IgD-negative memory B cell (primary cell): ENCODE results near the gene PGF. TPM values are rescaled to one million over a fixed set of nuclear protein-coding genes. Genes with fewer than 3 reads are reported as not detected.

ENCODE experiments used
- H3K27ac Mint-ChIP-seq, 3 donors: one replicate each; pipeline ENCODE4 v1.8.0; 2020 to 2022; ENCODE audit warnings: mild to moderate bottlenecking in 3 of 3, mixed read lengths in 3 of 3, moderate library complexity in 1 of 3
- H3K27me3 Mint-ChIP-seq: one replicate; pipeline ENCODE4 v1.8.0; 2021; ENCODE audit warnings: mixed read lengths
- H3K36me3 Mint-ChIP-seq: one replicate; pipeline ENCODE4 v1.8.0; 2020; ENCODE audit warnings: mild to moderate bottlenecking, mixed read lengths
- H3K4me1 Mint-ChIP-seq, 3 donors: one replicate each; pipeline ENCODE4 v1.8.0; 2020 to 2022; ENCODE audit warnings: mixed read lengths in 3 of 3, mild to moderate bottlenecking in 1 of 3
- H3K4me3 Mint-ChIP-seq, 4 donors: one replicate each; pipeline ENCODE4 v1.8.0; 2020 to 2022; ENCODE audit warnings: mild to moderate bottlenecking in 4 of 4, mixed read lengths in 4 of 4, moderate library complexity in 3 of 4
- H3K9me3 Mint-ChIP-seq, 3 donors: one replicate each; pipeline ENCODE4 v1.8.0; 2020 to 2021; ENCODE audit warnings: mixed read lengths in 3 of 3, mild to moderate bottlenecking in 1 of 3
- polyA plus RNA-seq: library from polyadenylated mRNA; unstranded; fragments of 300-500 nt; fragmentation: Illumina TruSeq; gene quantifications from one replicate; pipeline ENCODE4 v1.2.3, GENCODE V29; 2021

The PGF gene
- polyA plus RNA-seq, 1 donor from 2014 or later = not detected

- H3K9me3 Mint-ChIP-seq = no peaks in the 10 kb centered on the region
- H3K27ac Mint-ChIP-seq = peak overlapping the region in 1 of 3 donors; percentile 72
- H3K4me1 Mint-ChIP-seq = peaks cover 23 to 31% (median 30%) of the 10 kb centered on the region in 3 donors
- H3K4me3 Mint-ChIP-seq = peak overlapping the region in 3 of 4 donors; percentile 19 to 66 (median 58)
- peaks cover 3% of the 10 kb centered on the region for H3K27me3 Mint-ChIP-seq
- no peaks in the 10 kb centered on the region for H3K36me3 Mint-ChIP-seq
These were observed 9.3 kb downstream of the PGF start for GRCh38 chr14:74945852-74946658.

DNA sequence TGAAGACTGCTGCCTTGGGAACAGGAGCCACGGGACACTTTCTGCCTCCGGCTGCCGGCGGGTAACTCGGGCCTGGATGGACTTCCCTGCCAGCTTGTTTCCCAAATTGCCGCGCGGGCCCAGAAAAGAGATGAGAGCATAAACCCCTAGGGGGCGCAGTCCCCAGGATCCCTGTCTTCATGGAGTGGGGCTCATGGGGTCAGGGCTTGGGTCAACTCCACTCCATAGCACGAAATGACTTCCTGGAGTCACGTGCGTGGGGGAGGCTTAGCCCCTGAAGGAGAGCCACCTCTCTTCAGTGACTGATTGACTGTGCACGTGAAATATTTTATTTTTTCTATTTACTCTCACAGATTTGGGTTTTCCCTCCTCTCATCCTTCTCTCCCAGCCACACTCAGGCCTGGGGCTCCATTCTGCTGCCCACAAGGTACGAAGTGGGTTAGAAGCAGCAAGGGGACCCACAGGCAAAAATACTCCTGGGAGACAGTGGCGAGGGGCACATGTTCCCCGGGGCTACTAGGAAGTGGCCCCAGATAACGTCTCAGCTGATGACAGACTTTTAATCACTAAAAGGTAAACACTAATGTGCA, 10.0 kb downstream of the PGF start:
- H3K27ac Mint-ChIP-seq = no peak overlapping the region
- H3K4me3 Mint-ChIP-seq = no peak overlapping the region
- peaks cover 3% of the 10 kb centered on the region for H3K27me3 Mint-ChIP-seq
- H3K36me3 Mint-ChIP-seq = no peaks in the 10 kb centered on the region
- H3K4me1 Mint-ChIP-seq = peaks cover 25 to 35% (median 35%) of the 10 kb centered on the region in 3 donors
- H3K9me3 Mint-ChIP-seq = no peaks in the 10 kb centered on the region

- Mint-ChIP-seq H3K27me3 (no peaks in the 10 kb centered on the region), H3K27ac (peak overlapping the region in 2 of 3 donors; percentile 87 to 95)
These were observed 12.8 kb downstream of the PGF start for GRCh38 chr14:74942608-74943007.

GRCh38 chr14:74942181-74942580, 13.2 kb downstream of the PGF start:
- H3K27ac Mint-ChIP-seq = peak overlapping the region; percentile 87 to 95 (median 91)
- peak overlapping the region; percentile 38 to 93 (median 82) for H3K4me3 Mint-ChIP-seq
- no peaks in the 10 kb centered on the region for H3K27me3 Mint-ChIP-seq
- no peaks in the 10 kb centered on the region for H3K36me3 Mint-ChIP-seq
- H3K9me3 Mint-ChIP-seq = no peaks in the 10 kb centered on the region
- peaks cover 40 to 45% (median 42%) of the 10 kb centered on the region in 3 donors for H3K4me1 Mint-ChIP-seq

More at GRCh38 chr14:74942608-74943007, 12.8 kb downstream of the PGF start:
- peaks cover 40 to 45% (median 42%) of the 10 kb centered on the region in 3 donors for H3K4me1 Mint-ChIP-seq
- H3K36me3 Mint-ChIP-seq = no peaks in the 10 kb centered on the region
- peak overlapping the region in 3 of 4 donors; percentile 50 to 93 (median 74) for H3K4me3 Mint-ChIP-seq
- no peaks in the 10 kb centered on the region for H3K9me3 Mint-ChIP-seq

DNA sequence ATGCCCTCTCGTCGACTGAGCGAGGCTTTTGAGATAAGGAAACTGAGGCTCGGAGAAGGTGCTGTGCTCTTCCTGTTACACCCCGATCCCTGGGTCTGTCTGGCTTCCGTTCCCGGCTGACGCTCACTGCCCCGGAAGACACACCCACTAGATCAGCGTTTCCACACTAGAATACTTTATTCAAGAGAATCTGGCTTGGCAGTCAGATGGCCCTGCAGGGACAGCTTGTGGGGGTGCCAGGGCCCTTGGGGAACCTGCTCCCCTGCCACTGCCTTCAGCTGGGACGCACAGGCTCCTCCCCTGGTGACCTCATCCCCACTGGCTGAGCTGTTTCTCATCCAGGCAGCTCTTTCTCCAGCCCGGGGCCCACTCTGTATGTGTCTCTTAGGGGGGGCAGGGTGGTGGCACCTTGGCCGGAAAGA, 13.7 kb downstream of the PGF start:
- Mint-ChIP-seq H3K27me3 (no peaks in the 10 kb centered on the region), H3K4me1 (peaks cover 39 to 44% (median 44%) of the 10 kb centered on the region in 3 donors), H3K9me3 (no peaks in the 10 kb centered on the region), H3K27ac (peak overlapping the region; percentile 87 to 95 (median 91)), H3K36me3 (no peaks in the 10 kb centered on the region), H3K4me3 (peak overlapping the region; percentile 38 to 93 (median 82))

GRCh38 chr14:74940956-74941565, 14.3 kb downstream of the PGF start:
- Mint-ChIP-seq H3K9me3 (no peaks in the 10 kb centered on the region), H3K4me3 (peak overlapping the region in 3 of 4 donors; percentile 38 to 93 (median 92)), H3K36me3 (no peaks in the 10 kb centered on the region), H3K27me3 (no peaks in the 10 kb centered on the region), H3K27ac (peak overlapping the region; percentile 72 to 96 (median 87)), H3K4me1 (peaks cover 36 to 40% (median 38%) of the 10 kb centered on the region in 3 donors)

DNA sequence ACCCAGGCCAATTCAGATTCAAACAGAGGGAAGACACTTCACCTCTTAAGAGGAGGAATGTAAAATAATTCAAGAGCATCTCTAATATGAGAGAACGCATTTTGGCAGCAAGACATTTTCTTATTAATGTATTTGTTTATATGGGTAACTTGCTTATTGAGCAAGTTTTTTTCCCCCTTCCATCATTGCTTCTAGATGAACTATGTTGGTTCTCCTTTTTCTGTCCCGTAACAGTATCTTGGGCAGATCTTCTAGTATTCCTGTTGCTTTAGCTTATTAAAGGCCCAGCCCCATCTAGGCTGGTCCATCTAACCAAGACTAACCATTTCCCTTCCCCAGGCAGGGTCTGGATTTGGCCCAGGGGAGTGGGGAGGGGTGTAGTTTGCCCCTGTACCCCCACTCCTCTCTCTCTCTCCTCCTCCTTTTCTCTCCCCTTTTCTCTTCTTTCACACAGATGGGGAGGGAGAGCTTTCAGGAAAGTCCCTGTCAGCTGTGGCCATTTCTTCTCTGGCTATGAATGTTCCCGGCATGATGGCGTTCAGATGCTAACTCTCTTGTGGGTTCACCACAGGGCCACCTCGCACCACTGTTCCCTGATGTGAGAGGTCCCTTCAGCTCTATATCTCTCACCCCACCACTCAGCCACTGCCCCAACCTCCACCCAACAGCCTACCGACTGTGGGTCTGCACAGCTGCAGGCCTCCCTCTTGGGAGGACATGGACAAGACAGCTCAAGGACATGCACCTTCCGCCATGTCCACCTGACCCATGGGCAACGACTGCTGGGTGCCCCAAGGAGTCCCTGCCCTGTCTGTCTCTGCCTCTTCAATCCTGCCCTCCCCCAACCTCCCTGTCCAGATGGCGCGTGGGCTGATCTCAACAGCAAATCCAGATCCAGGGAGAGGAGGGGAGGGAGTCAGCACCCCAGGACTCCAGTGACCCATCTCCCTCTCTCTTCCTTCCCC, 16.6 kb downstream of the PGF start:
- Mint-ChIP-seq H3K27ac (peak overlapping the region in 1 of 3 donors; percentile 56), H3K4me1 (peaks cover 38 to 39% (median 38%) of the 10 kb centered on the region in 3 donors)

GRCh38 chr14:74937171-74937570, 18.2 kb downstream of the PGF start:
- no peak overlapping the region for H3K27ac Mint-ChIP-seq

More for the DNA sequence above, 16.6 kb downstream of the PGF start:
- Mint-ChIP-seq H3K36me3 (no peaks in the 10 kb centered on the region), H3K4me3 (peak overlapping the region in 1 of 4 donors; percentile 27), H3K27me3 (peaks cover 2% of the 10 kb centered on the region), H3K9me3 (no peaks in the 10 kb centered on the region)

GRCh38 chr14:74936731-74937130, 18.7 kb downstream of the PGF start:
- Mint-ChIP-seq H3K27ac (peak overlapping the region in 1 of 3 donors; percentile 20), H3K4me1 (peaks cover 30 to 33% (median 32%) of the 10 kb centered on the region in 3 donors), H3K9me3 (no peaks in the 10 kb centered on the region), H3K4me3 (no peak overlapping the region), H3K27me3 (peaks cover 5% of the 10 kb centered on the region), H3K36me3 (peaks cover 2% of the 10 kb centered on the region)

More at GRCh38 chr14:74937171-74937570, 18.2 kb downstream of the PGF start:
- H3K4me1 Mint-ChIP-seq = peaks cover 33 to 36% (median 36%) of the 10 kb centered on the region in 3 donors
- H3K36me3 Mint-ChIP-seq = peaks cover 2% of the 10 kb centered on the region
- no peak overlapping the region for H3K4me3 Mint-ChIP-seq
- H3K27me3 Mint-ChIP-seq = peaks cover 5% of the 10 kb centered on the region
- no peaks in the 10 kb centered on the region for H3K9me3 Mint-ChIP-seq

- Mint-ChIP-seq H3K36me3 (peaks cover 2% of the 10 kb centered on the region), H3K27me3 (peaks cover 5% of the 10 kb centered on the region), H3K4me3 (no peak overlapping the region)
These were observed 19.2 kb downstream of the PGF start for GRCh38 chr14:74936151-74936550.

DNA sequence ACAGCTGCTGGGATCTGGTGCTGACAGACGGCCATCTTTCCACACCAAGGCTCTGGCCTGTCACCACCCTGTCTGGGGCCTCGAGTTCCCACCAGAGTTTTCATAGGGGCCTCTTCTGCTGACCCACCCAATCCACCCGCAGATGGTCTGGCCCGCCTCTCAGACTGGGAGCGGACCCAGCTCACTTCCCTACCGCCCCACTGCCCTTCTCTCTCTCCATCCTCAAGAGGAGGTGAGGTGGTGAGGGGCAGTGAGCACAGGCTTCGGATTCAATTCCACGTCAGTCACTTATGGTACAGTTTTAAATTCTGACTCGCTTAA, 20.1 kb downstream of the PGF start:
- peaks cover 2% of the 10 kb centered on the region for H3K36me3 Mint-ChIP-seq
- peaks cover 5% of the 10 kb centered on the region for H3K27me3 Mint-ChIP-seq
- H3K9me3 Mint-ChIP-seq = no peaks in the 10 kb centered on the region
- peaks cover 19 to 26% (median 22%) of the 10 kb centered on the region in 3 donors for H3K4me1 Mint-ChIP-seq
- no peak overlapping the region for H3K27ac Mint-ChIP-seq
- no peak overlapping the region for H3K4me3 Mint-ChIP-seq

More at GRCh38 chr14:74936151-74936550, 19.2 kb downstream of the PGF start:
- peak overlapping the region in 1 of 3 donors; percentile 20 for H3K27ac Mint-ChIP-seq
- H3K9me3 Mint-ChIP-seq = no peaks in the 10 kb centered on the region
- H3K4me1 Mint-ChIP-seq = peaks cover 24 to 29% (median 27%) of the 10 kb centered on the region in 3 donors

DNA sequence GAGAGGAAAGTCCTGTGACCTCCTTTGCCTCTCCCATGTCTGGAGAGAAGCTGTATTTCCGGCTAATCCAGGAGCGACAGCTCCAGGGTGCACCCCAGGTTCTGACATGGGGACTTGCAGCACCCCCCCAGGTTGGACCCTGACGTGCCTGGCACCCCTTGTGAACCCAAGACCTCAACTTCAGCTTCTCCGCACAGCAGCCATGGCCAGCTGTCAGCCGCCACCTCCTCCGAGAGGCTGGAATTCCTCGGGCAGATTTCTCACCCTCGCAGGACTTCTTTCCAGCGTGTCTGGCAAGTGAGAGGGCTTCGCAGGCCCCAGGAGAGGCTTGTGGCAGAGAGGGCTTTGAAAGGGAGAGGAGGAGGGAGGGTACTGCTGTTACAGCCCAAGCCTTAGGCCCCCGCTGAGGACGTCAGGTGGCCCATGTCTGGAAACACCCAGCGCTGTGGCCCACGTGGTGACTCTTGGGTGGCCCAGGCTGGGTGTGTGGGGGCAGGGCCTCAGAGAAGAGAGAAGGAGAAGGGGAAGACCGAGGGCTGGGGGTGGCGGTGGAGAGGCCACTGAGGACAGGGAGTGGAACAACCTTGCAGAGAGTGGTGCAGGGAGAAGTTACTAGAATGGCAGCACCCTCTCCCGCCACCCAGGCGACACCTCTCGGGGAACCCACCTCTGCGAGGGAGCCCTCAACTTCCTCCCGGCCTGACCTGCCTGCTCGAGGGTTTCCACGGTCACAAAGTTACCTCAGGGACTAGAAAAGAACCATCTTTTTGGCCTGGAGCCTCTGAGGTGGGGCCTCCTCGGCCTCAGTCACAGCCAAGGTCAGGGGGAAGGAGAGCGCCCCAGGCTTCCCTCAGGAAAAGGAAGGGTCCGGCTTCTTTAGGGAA, 20.7 kb downstream of the PGF start:
- H3K27ac Mint-ChIP-seq = no peak overlapping the region
- no peaks in the 10 kb centered on the region for H3K9me3 Mint-ChIP-seq
- peaks cover 13 to 20% (median 16%) of the 10 kb centered on the region in 3 donors for H3K4me1 Mint-ChIP-seq
- H3K4me3 Mint-ChIP-seq = no peak overlapping the region
- H3K27me3 Mint-ChIP-seq = peaks cover 5% of the 10 kb centered on the region
- peaks cover 2% of the 10 kb centered on the region for H3K36me3 Mint-ChIP-seq

DNA sequence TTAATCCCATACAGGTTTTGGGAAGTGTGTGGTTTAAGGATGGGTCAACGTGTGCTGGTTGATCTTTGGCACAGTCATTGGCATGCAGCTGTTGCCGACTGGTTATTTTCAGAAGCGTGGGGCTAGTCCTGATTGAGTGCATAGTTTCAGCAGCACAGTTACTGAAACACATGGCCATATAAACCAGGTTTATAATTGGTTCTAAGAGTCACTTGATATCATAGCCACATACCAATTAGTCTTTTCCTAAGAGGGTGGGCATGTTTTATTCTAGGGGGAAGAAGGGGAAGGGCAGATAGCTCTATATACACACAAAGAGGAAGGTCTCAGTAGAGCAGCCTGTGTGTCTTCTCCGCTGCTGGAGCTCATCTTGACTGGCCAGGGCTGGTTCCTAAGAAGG, 21.4 kb downstream of the PGF start:
- peaks cover 2% of the 10 kb centered on the region for H3K36me3 Mint-ChIP-seq
- H3K4me1 Mint-ChIP-seq = peaks cover 11 to 19% (median 16%) of the 10 kb centered on the region in 3 donors
- peaks cover 5% of the 10 kb centered on the region for H3K27me3 Mint-ChIP-seq
- no peaks in the 10 kb centered on the region for H3K9me3 Mint-ChIP-seq
- H3K27ac Mint-ChIP-seq = no peak overlapping the region
- no peak overlapping the region for H3K4me3 Mint-ChIP-seq
